GM21576 (cell line): ENCODE measurements around the gene KIAA0319L.

Experiments used
- ATAC-seq: cut with Tn5 transposase; IDR thresholded peaks from one replicate; pipeline ENCODE4 v1.9.1; 2021; ENCODE audit warnings: mild to moderate bottlenecking, moderate library complexity; ENCODE audit not compliant: unreplicated experiment

Gene KIAA0319L

DNA sequence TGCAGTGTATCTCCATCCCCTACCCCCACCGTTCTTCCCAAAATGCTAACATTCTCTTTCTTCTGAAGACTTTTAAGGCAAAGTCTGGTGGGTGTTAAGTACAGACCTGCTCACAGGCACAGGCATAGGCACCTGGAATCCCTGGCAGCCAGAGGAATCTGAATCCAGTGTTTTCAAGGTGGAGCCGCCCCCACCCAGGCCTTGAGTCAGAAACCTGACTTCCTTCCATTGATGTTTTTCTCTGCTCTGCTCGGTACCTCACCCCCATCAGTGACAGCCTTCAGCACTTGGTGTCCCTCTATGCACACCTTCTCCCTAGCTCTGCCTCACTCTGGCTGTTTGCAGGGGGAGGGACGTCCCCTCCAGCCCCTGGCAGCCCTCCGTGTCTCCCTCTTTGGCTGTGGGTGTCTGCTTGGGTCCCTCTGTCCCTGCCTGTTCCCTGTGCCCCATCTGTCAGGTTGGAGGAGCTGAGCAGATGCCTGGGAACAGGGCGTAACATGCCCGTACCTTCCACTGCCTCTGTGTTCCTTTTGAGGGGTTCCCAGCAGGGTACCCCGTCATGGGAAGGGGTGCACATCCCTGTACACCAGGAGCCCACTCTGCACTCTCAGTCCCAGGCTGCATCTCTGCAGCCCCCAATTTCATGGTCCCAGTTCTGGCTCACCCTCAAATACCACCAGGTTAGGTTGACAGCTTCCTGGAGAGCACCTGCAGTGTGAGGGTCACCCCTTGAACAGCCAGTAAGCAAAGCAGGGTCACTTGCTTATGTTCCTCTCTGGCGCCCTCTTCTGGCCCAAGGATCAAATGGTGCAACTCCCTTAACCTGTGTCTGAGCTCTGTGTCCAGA is 7.1 kb upstream of the KIAA0319L start:
- no peak for ATAC-seq

DNA sequence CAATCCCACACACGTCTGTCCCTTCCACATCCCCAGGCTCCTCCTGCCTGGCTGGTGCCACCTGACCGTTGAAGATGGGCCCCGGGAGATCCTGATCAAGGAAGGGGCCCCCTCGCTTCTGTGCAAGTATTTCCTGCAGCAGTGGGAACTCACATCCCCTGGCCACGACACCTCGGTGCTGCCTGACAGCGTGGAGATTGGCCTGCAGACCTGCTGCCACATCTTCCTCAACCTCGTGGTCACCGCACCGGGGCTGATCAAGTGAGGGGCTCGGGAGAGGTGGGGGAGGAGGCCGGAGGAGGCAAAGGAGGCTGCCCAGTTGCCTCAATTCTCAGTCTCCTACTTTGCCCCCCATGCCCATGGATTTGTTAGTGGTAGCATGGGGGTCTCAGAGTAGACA is 6.0 kb upstream of the KIAA0319L start:
- ATAC-seq: no peak

DNA sequence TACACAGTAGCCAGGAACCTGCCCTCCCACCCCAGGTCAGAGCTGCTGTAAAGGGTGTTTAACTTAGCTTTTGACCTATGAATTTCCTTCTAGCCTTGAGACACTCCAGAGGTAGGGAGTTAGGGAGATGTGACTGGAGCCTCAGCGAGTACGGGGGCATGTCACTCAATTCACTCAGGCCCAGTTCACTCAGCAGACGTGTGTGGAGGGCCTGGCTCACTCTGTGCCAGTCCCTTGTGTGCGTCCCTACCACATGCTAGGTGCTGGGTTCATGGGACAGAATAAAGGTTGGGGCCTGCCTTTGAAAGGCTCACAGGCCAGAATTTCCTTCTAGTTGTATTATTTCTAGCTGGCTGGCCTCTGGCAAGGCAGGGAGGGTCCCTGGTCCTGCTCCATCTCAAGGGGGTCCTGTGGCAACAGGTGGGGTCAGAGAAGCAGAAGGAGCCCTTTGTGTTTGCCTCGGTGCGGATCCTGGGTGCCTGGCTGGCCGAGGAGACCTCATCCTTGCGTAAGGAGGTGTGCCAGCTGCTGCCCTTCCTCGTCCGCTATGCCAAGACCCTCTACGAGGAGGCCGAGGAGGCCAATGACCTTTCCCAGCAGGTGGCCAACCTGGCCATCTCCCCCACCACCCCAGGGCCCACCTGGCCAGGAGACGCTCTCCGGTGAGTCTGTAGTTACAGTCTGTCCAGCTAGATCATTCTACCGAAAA is 4.9 kb upstream of the KIAA0319L start:
- no peak for ATAC-seq

DNA sequence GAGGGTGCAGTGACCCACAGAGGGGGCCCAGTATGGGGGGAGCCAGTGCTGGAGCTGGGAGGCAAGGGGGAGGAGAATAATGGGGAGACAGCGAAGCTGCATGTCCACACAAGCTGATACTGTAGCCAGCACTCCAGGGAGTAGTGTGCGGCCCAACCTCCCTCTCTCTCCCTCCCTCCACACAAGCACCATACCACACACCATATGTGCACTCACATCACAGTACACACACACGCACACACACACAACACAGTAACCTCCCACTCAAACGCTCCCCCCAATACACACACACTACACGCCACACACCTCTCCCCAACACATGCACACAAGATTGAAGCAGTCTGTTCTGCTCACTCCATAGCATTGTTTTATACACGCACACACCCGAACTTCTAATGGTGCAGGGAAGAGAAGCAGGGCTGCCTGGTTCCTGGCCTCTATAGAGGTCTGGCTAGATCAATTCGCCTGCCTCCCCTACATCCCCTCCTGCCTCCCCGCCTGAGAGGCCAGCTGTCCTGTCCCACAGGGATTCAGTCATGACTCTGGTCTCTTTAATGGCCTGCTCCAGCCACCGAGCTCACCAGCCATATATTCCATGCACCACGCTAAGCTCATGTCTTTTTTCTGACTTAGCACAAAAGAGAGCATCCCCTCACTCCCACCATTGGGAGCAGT is 4.2 kb upstream of the KIAA0319L start:
- ATAC-seq: no peak

DNA sequence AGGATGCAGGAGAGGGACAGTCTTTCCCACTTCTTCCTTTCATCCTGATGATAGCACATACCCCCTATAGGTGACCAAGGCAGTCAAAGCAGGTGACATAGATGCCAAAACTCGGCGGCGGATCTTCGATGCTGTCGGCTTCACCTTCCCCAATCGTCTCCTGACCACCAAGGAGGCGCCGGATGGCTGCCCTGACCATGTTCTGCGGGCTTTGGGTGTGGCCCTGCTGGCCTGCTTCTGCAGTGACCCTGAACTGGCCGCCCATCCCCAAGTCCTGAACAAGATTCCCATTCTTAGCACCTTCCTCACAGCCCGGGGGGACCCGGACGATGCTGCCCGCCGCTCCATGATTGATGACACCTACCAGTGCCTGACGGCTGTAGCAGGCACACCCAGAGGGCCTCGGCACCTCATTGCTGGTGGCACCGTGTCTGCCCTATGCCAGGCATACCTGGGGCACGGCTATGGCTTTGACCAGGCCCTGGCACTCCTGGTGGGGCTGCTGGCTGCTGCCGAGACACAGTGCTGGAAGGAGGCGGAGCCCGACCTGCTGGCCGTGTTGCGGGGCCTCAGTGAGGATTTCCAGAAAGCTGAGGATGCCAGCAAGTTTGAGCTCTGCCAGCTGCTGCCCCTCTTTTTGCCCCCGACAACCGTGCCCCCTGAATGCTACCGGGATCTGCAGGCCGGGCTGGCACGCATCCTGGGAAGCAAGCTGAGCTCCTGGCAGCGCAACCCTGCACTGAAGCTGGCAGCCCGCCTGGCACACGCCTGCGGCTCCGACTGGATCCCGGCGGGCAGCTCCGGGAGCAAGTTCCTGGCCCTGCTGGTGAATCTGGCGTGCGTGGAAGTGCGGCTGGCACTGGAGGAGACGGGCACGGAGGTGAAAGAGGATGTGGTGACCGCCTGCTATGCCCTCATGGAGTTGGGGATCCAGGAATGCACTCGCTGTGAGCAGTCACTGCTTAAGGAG is 3.3 kb upstream of the KIAA0319L start:
- no peak for ATAC-seq

DNA sequence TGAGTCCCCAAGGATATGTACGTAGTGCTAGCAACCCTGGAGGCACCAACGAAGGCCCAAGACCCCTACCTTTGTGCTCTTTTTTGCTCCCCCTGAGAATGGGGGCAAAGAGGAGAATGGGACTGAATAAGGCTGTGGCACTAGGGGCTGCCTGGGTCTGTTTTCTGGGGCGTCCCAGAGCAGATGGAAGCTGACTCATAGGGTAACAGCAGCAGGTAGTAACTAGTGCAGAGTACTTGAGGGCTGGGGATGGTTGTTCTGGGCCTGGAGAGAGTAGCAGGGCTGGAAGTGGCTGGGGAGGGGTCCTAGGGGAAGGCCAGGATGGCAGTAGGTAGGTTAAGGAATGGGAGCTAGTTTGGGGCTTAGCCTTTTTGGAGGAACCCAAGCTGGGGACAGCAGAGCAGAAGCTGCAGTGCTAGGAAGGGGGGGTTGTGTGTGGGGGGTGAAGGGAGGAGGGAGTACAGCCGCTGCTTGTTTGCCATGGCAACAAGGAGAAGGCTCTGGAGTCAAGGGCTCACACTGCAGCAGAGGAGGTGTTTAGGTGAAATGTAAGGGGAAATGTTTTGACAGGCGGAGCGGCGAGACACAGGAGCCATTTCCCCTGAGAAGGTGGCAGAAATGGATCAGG is 2.2 kb upstream of the KIAA0319L start:
- no peak for ATAC-seq

DNA sequence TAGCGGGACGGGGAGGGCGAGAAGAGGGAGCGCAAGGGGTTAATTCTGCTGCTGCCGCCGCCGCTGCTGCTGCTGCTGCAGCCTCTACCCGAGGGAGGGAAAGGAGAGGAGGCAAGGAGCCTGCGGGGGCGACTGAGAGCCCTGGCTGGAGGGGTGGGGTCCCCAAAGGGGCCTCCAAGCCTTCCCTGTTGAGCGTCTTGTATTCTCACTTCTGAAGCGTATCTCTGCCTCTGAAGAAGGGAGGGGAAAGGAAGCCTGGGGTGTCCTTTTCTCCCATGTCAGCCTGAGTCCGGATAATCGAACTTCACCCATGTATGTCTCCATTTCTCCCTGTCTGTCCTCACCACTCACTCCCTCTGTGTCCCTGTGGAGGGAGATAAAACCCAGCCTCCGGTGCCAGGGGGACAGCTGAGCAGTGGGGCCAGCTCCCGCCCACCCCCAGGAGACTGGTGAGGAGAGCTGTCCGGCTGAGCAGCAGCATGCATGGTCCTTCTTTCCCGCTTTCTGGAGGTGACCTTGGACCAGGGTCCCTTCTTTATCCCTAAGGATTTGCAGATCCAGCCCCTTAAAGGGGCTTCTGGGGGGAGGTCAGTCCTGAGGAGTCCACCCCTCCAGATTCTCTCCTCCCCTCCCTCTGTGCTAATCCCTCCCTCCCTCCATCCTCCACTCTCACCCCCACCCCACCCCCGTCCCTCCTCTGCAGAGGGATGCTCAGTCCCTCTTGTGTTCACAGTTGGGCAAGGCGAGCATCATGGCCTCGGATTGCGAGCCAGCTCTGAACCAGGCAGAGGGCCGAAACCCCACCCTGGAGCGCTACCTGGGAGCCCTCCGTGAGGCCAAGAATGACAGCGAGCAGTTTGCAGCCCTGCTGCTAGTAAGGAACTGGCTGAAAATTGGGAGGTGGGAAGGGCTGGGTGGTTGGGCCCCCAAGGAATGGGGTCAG is 1.4 kb upstream of the KIAA0319L start:
- ATAC-seq: no peak

DNA sequence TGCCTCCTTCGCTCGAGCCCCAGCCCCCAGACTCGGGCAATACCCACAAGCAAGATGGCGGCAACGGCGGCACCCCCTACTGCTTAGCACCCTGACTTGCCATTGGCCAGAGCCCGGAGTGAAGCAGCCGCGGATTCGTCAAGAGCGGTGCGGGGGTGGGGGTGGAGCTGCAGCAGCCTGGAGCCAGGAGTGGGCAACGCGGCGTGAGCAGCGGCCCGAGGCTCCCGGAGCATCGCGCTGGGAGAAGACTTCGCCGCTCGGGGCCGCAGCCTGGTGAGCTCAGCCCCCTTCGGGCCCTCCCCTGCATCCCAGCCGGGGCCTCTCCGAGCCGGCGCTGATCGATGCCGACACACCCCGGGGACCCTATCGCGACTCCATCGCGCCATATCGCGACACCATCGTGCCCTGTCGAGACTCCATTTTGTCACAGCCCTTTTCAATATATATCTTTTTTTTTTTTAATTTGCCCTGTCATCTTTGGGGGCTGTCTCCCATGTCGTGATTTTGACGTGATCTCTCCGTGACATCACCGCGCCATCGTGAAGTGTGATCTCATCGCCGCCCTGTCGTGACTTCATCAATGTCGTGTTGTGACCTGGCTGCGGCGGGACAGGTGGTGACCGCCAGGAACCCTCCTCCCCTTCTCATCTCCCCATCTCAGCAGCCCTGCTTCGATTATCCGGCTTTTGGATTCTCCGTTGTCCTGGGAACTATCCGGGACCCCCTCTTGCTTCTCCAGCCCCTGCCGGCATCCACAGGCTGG is 589 bp upstream of the KIAA0319L start, which contains the start of gene NCDN:
NCDN (plus strand) TSS at position 189 of the 763 bp plus-strand sequence; CDS start at position 581, 392 bp downstream.
- peak; percentile 78 for ATAC-seq

DNA sequence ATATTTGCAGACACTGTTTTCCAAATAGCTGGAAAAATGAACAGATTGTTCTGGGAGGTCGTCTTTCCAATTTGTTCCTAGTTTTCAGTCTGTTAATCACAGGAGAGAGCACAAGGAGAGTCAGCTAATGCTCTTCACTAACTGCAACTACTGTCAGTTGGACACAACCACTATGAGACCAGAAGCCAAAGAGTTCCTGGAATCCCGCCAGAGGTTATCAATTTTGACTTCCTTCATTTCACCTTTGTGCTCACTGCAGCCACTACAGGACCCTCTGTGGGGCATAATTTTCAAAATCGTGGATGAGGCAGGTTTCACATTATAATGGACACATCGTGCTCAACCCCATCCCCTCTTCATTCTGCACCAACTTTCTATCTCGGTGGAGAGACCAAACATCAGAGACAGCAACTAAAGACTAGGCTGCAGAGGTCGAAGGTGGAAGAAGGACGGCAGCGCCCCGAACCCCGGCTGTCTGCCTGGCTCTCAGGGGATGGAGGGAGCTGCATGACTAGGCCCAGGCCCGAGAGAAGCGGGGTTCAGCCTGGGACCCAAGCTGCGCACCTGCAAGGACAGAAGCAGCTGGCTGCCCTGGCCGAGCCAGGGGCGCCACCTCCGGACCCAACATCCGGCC is 602 bp downstream of the KIAA0319L start:
- no peak for ATAC-seq

DNA sequence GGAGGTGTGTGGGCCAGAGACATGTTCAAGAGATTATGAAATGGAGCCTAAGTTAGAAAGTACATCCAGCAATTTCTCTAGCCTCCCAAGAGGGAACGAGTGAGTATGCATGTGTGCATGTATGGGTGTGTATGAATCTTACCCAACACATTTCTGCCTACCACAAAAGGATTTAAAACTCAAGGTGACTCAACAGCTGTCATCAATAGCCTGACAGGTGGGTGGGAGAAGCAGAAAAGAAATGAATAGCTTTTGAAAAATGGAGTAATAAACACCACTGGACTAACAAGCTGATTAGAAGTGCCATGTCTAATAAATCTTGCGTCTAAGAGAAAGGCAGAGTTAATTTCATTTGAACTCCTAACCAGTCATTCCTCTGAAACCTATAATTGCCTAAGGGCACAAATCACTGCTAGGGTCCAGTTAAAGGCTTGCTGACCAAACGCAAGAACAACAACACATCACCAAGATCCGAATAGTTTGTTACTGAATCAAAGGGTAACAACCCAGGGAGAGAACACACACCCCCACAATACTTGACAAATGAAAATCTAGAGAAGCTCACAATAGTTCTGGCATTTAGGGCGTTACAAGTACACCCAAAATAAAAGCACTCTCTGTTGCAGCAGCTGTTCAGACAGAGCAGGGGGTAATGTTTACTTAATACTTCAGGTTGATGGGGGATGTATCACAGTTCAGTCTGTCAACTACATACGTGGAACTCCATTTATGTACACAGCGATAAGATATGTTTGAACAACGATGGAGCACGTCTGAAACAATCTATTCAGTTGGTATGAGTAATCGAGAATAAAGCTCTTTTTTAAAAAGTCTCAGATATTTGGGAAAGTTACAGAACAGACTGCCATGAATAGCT is 1.4 kb downstream of the KIAA0319L start:
- ATAC-seq: no peak

DNA sequence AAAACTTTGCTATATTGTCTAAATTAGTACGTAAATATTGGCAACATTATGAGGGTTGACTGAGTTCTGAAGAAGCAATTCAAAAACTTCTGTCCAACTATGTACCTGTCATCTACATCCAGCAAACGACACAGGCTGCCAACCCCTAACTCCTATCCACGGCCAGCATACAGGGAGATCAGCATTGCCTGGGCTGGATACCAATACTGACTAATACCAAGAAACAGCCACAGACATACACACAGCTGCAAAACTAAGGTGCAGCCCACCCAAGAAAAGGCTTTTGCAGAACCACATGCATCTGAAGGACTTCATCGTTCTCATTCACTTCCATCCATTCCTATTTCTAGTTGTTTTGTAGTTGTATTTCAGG is 2.0 kb downstream of the KIAA0319L start:
- no peak for ATAC-seq

DNA sequence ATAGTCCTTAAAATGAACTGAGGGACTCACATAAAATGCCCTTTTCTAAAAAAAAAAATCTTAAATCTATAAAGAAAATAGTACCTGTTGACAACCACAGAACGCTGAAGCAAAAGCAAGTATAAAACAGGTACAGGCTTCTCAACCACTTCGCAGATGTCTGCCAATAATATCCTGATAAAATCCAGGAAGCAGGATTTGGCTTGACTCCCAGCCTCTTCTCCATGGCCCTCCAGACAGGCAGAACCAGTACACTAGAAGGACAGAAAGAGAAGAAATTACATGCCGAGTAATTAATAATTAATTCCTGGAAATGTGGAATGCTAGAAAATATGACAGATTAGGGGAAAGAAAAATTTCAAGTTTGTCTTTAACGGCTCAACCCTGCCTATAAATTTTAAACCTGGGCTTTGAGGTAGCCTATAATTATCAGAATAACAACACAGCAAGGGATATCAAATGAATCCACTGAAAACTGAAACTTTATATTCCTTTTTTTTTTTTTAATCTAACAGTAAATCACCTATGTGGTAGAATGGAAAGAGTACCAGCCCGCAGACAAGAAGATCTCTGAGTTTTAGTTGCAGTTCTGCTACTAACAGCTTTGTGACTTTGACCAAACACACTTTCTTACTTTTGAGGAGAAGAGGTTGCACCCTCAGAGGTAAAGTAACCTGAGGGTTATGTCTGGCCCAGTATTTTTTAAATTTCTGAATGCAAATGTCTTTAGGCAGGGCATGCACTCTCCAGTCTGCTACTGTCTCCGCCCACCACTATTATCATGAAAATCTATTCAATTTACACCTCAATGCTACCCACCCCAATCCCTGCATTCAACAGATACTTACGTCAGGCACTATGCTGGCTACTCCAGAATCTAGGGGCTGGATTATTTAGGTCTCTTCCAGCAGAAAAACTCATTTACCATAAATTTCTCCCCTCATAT is 2.7 kb downstream of the KIAA0319L start:
- ATAC-seq: no peak

DNA sequence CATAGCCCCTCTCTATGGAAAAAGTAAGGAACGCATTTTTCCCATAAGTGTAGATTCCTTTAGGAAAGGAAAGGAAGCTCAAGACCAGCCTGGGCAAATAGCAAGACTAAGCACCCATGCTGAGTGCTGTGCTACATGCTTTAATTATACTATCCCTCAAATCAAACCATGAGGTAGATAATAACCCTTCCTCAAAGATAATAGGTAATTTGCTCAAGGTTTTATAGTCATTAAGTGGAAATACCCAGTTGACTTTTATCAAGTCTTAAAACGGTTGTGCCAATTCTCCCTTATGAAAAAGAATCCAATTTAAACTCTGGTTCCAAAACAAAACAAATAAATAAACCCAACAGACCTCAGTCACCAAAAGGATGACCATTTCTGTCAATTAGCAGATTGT is 3.4 kb downstream of the KIAA0319L start:
- ATAC-seq: no peak

DNA sequence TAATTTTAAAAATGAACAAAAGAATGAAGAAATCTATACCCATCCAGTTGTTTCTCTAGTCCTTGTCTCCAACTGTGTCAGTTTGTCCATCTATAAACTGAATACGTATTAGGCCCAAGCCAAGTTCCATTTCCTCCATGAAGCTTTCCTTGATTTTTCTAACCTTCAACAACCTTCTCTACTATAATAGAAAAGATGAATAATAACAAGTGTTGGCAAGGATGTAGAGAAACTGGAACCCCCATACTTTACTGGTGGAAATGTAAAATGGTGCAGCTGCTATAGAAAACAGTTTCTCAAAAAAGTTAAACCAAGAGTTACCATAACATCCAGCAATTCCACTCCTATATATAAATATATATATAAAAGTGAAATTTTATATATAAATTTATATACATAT is 10.6 kb downstream of the KIAA0319L start:
- ATAC-seq: no peak

DNA sequence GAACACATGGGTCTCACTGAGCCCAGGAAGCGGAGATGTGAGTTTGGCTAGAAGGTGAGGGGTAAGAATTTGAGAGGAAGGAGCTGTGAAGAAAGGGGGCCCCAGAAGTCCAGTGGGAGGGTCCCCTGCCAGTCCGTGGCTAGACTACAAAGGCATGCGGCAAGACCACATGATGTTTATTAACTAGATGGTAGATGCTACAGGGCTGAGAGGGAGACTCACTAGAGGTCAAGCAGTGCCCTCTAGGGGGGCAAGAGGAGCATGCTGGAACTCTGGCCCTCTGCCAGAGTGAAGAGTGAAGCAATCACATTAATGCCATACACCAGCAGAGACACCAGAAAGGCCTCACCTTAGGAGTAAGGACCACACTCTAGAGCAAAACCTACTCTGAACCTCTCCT is 12.2 kb downstream of the KIAA0319L start:
- ATAC-seq: no peak

DNA sequence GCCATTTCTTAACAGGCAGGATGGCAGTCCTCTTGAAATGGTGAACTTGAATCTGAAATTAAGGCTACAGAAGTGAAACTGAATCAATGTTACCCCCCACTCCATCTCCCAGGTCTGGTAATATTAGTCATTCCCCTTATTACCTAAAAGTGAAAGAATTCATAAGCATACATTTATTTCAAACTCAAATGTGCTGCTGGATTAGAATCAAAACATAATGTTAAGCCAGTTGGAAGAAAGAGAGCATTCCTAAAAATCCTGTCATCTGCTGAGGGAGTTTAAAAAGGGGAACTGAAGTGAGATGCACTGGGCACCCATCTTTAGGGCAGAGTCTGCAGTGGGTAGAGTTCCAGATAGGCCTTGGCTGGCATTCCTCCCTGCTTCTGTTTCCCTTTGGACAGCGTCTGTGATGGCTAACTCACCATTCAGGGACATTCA is 17.4 kb downstream of the KIAA0319L start:
- ATAC-seq: no peak
